AG04449 (cell line): ENCODE measurements around the gene RABGAP1.
A peak's percentile ranks its signal among the peaks of the same experiment; 100 is the strongest.

Source experiments
- CTCF ChIA-PET: fragments of 350-600 bp; formaldehyde crosslinking; extraction: SDS; loops from one replicate; lab custom pipeline; 2021; ENCODE audit warnings: antibody characterized with exemption; lab: Yijun Ruan, JAX
- POLR2A ChIA-PET: fragments of 400-600, 350-600 bp; formaldehyde crosslinking; extraction: SDS; loops from one replicate; lab custom pipeline; 2020; ENCODE audit warnings: antibody characterized with exemption, inconsistent platforms; lab: Yijun Ruan, JAX
- DNase-seq: peaks from one replicate; pipeline ENCODE4 v3.0.0-alpha.2; 2010; ENCODE audit warnings: low read depth, low spot score
- H3K4me3 ChIP-seq: 2 replicates; pipeline ENCODE4 v1.5.1; 2011; ENCODE audit warnings: low read depth, mild to moderate bottlenecking, control low read depth, low read length
- TF ChIP-seq, protein P1 (sequence below): IDR thresholded peaks from one replicate; pipeline ENCODE4 v1.5.1; 2011; ENCODE audit warnings: mild to moderate bottlenecking, moderate library complexity, low read length, control low read depth, inconsistent platforms; ENCODE audit not compliant: insufficient read depth; ENCODE audit errors: missing control alignments

RABGAP1 gene

DNA sequence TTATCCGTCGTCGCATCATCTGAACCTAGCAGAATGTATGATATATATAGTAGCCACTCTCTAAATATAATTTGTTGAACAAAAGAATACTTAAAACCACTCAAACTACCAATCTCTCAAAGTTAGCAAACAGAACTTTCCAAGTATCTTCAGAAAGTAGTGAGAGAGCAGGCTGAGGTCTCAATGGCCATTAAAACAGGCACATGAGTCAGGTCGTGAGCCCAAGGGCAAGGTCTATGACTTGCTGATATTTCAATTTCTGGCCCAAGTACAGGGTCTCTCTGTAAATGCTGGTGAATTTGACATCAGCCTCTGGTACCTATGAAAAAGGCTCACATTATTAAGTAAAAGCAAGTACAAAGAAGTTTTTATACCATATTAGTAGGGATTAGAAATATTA, 187.8 kb downstream of the RABGAP1 start:
- no peak overlapping the region for H3K4me3 ChIP-seq
- no peak for DNase-seq
- POLR2A ChIA-PET = no interaction called here
- CTCF ChIA-PET = interaction anchor here (2.3 kb wide), 1 partner anchor 8 kb away, joined by 7 read pairs; no protein-coding TSS in a partner anchor
- TF ChIP-seq, protein P1, sequence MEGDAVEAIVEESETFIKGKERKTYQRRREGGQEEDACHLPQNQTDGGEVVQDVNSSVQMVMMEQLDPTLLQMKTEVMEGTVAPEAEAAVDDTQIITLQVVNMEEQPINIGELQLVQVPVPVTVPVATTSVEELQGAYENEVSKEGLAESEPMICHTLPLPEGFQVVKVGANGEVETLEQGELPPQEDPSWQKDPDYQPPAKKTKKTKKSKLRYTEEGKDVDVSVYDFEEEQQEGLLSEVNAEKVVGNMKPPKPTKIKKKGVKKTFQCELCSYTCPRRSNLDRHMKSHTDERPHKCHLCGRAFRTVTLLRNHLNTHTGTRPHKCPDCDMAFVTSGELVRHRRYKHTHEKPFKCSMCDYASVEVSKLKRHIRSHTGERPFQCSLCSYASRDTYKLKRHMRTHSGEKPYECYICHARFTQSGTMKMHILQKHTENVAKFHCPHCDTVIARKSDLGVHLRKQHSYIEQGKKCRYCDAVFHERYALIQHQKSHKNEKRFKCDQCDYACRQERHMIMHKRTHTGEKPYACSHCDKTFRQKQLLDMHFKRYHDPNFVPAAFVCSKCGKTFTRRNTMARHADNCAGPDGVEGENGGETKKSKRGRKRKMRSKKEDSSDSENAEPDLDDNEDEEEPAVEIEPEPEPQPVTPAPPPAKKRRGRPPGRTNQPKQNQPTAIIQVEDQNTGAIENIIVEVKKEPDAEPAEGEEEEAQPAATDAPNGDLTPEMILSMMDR = no peak

DNA sequence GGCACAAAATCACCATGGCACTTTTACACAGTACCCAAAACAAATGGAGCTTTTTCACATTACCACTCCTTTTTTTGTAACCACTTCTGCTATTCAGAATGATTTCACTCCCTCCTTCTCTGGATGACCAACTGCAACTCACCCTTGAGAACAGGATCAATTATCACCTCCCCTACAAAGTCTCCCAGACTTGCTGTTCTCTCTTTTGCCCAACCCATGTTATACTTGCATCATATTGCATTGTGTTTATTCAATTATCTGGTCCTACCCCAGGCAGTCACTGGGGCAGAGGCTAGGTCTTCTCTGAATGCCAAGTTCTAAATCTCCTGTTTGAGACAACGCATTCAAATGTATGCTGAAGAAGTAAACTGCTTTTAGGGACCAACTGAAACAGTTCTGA, 188.6 kb downstream of the RABGAP1 start:
- POLR2A ChIA-PET = no interaction called here
- TF ChIP-seq, protein P1 = no peak
- H3K4me3 ChIP-seq = no peak overlapping the region
- no peak for DNase-seq
- CTCF ChIA-PET = interaction anchor here (2.3 kb wide), 1 partner anchor 9 kb away, joined by 7 read pairs; no protein-coding TSS in a partner anchor

DNA sequence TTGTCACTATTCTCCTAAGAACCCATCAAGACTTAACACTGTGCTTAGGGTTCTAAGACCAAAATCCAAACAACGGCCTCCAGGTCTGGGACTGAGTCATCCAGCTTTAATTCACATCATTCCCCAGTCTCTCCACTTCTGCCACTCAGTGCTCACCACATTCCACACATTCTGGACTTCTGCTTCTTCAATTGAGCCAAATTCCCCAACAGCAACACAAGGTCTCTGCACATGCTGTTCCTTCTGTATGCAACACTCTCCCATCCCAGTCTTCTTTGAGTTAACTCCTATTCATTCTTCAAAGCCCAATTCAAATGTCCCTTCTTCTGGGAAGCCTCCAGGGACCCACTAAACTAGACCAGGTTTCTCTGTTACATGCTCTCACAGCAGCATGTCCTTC, 190.4 kb downstream of the RABGAP1 start:
- H3K4me3 ChIP-seq = no peak overlapping the region
- peak; percentile 37 for DNase-seq
- POLR2A ChIA-PET = no interaction called here
- TF ChIP-seq, protein P1 = no peak
- CTCF ChIA-PET = no interaction called here

DNA sequence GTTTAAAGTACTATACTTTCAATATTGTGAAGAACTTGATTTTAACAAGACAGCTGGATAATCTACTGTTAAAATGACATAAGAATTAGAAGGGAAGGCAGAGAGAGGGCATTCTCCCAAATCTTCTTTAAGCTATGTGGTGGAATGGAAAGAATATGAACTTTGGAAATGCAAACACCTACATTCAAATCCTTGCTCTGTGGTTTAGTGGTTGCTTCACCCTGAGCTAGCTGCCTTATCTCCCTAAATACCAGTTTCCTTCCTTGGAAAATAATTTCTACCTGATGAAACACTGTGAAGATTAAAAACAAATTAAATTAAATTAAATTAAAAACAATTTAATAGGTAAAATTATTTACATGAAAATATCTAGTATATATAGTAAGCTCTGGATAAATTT, 191.2 kb downstream of the RABGAP1 start:
- H3K4me3 ChIP-seq = no peak overlapping the region
- TF ChIP-seq, protein P1 = no peak
- DNase-seq = no peak
- POLR2A ChIA-PET = no interaction called here
- CTCF ChIA-PET = interaction anchor here (0.8 kb wide), 1 partner anchor 10 kb away, joined by 3 read pairs; no protein-coding TSS in a partner anchor

DNA sequence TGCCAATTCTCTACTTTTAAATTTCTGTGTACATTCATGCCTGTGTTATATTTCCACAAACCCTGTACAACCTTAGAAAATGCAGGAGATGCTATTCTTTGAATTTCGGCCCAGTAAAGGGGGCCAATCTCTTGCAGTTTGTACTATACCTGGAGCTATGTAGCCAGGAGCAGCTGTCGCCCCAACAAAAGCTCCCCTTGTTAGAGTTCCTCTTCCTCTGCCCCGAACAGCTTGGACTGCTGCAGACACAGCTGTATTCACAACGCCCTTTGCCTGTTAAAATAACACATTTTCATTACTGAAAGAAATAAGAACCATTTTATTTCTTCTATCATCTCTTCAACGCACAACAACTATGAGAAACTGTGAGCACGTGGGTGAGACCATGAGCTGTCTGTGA, 191.9 kb downstream of the RABGAP1 start:
- ChIA-PET POLR2A (interaction anchor here (0.6 kb wide), 1 partner anchor 11 kb away, joined by 4 read pairs; no protein-coding TSS in a partner anchor), CTCF (interaction anchor here (0.8 kb wide), 1 partner anchor 11 kb away, joined by 3 read pairs; no protein-coding TSS in a partner anchor)
- no peak overlapping the region for H3K4me3 ChIP-seq
- DNase-seq = no peak
- TF ChIP-seq, protein P1 = no peak

DNA sequence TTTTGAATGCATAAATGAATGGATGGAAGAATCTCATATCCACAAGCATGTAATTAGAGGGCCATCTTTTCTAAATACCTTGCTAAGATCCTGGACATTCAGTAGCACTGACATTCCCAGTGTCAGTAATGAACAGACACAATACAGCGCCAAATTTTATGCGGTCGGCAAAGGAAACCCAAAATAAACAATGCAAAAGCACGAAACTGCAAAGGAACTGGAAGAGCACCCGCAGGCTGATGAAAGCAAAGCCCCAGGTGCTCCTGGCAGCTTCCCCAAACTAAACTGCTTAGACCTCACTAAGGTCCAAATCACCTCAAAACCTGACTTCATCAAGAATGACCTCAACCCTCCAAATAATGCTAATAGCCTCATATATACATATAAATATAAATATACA, 194.6 kb downstream of the RABGAP1 start:
- ChIA-PET POLR2A (no interaction called here), CTCF (interaction anchor here (1.0 kb wide), 1 partner anchor 214 kb away, joined by 4 read pairs; no protein-coding TSS in a partner anchor)
- TF ChIP-seq, protein P1 = no peak
- no peak overlapping the region for H3K4me3 ChIP-seq
- DNase-seq = no peak
